Measurements from ENCODE around the gene ILRUN.
"Not testable (repeated sequence)": the region's sequence is repeated elsewhere in the genome, so short reads cannot be mapped to it uniquely, and the experiment has no call there.

The ILRUN gene

DNA sequence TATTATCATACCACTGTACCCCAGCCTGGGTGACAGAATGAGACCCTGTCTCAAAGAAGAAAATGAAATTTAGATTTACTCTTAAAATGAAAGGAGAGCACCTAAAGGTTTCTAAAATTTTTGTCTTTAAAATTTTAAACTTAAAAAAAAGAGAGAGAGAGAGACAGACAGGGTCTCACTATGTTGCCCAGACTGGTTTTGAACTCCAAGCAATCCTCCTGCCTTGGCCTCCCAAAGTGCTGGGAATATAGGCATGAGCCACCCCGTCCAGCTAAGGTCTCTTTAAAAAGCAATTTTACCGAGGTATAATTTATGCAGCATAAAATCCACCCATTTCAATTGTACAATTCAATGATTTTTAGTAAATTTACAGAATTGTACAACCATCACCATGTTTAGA is 33.2 kb downstream of the ILRUN start:
- no peak for DNase-seq

DNA sequence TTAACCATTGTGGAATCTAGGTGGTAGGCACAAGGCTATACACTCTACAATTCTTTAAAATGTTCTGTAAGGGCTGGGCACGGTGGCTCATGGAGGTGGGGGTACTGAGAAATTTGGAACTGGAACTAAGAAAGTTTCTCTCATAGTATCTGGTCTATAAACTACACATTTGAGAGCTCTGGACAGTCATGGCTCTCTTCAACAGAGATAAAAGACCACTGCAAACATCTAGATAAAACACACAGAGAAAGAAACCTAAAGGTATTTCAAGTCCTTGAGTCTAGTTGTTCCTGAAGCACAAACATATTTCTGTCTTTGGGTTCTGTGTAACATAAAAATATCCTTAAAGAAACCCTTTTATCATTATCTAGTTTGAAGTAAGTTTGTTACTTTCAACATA is 35.2 kb downstream of the ILRUN start:
- no peak for DNase-seq

DNA sequence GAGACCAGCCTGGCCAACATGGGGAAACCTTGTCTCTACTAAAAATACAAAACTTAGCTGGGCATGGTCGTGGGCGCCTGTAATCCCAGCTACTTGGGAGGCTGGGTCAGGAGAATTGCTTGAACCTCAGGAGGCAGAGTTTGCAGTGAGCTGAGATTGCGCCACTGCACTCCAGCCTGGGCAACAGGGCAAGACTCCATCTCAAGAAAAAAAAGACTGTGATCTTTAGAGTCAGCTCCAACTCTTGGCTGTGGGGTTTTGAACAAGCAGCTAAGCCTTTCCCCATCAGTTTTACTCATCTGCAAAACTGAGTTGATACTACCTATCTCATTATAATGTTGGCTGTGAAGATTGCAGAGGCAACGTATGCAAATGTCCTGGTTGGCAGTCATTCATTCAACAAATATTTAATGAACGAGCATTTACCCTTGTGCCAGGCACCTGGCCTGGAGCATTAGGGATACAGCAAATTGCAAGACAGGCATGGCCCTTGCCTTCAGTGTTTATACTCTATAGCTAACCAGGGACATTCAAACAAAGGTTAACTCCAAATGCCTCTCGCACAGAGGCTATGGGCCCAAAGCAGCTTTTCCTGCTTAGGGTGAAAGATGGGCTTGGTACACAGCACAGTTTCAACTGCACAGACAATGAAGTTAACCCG is 37.8 kb downstream of the ILRUN start:
- no peak for DNase-seq

DNA sequence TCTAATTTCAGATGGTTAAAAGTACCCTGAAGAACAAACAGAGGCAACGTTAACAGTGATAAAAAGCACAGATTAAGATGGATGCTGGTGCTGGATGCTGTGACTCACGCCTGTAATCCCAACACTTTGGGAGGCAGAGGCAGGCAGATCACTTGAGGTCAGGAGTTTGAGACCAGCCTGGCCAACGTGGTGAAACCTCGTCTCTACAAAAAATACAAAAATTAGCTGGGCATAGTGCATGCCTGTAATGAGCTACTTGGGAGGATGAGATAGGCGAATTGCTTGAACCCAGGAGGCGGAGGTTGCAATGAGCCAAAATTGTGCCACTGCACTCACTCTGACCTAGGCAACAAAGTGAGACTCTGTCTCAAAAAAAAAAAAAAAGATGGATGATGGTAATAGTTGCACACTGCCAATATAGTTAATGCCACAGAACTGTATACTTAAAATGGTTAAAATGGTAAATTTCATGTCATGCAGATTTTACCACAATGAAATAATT is 38.5 kb downstream of the ILRUN start:
- not testable (repeated sequence) for DNase-seq

DNA sequence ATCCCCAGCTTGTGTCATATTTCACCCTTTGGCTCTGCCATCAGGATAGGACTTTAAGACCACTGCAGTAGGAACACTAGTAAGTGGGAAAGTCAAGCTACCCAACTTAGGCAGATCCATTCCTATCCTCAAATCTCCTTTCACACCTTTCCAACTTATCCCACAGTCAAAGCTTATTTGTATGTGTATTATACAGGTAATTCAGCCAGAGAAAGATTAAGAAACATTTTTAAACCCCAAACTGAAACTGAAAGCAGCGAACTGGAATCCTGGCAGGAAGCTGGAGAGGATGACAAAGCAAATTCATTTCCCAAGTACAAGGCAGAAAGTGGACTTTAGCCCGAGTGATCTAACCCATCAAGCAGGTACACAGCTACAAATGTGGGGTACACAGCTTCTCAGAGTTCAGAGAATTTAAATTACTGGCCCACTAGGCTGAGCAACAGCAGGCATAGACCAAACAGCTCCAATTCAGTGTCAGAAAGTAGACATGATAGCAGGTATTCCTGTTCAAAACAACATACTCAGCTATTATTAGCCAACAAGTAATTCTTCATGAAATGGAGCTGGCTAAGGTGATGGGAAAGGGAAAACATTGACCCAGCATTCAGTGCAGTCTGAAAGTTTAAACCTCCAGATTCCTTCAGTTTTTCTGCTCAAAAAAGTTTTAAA is 39.1 kb downstream of the ILRUN start:
- peak; percentile 25 to 49 for DNase-seq

DNA sequence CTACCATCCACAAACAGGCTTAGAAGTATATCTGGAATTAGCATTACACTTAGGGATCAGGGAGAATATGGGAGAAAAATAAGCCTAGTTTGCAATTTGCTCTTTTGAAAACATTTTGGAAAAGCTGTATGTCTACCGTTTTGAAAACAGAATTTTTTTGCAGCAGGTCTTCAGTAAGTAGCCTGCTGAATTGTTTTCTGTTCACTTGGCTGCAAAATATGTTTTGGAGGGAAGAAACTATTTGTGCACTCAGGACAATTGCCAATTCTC is 39.6 kb downstream of the ILRUN start:
- DNase-seq, result no peak

DNA sequence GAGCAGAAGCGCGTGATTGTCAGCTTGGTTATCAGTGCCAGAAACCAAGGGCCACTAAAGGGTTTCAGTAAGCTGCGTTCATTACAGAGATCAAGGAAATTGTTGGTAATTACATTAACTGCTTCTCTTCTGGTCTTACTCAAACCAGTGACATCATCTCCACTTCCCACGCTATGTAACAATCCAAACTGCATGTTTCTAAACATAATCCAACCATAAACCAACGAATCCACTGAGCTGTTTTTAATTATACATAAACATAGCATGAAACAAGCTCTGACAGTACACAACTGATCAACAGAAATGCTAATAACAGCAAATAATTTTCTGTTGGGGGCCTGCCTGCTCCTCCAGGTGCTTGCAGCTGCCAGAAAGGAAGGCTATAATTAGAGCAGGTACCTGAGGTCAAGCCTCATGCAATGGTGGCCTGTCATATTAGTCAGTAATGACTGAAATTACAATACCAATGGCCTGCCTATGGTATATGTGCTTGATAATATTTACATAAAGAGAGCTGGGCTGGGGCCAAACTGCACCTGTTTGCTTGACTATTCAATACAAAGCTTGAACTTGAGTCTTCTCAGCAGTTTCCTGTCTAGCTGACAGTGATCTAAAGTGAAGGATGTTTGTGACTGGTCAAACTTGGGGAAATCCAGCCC is 40.1 kb downstream of the ILRUN start:
- DNase-seq, result peak in 1 of 2 donors; percentile 14

DNA sequence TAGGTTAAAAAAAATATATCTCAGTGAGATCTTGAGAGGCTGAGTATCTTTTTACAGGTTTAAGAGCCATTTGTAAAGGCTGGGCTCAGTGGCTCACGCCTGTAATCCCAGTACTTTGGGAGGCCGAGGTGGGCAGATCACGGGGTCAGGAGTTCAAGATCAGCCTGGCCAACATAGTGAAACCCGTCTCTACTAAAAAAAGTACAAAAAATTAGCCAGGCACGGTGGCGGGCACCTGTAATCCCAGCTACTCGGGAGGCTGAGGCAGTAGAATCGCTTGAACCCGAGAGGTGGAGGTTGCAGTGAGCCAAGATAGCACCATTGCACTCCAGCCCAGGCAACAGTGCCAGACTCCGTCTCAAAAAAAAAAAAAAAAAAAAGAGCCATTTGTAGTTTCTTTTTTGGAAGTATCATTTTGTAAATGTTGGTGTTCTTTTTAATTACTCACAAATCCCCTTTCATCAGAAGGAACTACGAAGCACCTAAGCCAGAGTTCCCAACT is 40.6 kb downstream of the ILRUN start:
- DNase-seq, result not testable (repeated sequence)

DNA sequence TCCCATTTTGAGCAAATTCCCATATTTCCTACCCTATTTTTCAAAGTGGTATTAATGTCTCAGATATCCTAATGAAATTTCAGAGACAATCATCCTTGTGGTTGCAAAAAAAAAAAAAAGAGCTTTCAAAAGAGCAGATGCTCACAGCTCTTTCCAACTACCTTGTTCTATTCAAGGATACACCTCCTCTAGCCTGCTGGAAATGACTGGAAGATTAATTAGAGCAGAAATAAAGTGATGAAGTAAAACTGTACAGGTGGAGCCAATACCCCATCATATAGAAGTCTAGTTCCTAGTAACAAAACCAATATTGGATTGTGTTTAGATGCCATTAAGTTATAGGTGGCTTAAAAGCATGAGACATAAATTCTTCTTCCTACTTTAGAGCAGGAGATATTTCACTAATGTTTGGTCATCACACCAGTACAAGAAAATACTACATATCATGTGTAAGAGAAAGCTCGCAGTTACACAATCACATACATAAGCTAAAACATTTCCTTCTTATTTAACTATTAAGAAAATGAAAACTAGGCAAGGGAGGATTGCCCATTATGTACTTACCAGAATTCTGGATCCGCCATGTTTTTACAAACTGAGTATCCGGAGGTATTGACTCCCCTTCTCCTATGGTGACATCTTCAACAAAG is 42.4 kb downstream of the ILRUN start:
- no peak for DNase-seq

DNA sequence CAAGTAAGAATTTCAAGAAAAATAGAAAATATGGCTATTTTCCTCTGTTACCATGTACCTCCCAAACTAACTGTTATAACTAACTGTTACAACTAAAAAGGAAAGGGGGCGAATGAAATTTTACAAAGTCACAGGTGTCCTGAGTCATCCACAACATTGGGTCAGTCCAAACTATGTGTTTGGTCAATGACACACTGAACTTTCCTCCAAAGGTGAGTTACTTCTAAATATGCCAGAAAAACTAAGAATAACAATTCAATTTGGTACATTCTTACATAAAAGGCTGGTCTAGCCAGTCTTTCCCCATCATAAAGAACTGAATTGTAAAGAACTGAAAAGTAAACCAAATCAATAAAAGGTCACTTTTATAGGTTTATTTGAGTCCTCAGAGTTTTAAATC is 44.3 kb downstream of the ILRUN start:
- no peak for DNase-seq

DNA sequence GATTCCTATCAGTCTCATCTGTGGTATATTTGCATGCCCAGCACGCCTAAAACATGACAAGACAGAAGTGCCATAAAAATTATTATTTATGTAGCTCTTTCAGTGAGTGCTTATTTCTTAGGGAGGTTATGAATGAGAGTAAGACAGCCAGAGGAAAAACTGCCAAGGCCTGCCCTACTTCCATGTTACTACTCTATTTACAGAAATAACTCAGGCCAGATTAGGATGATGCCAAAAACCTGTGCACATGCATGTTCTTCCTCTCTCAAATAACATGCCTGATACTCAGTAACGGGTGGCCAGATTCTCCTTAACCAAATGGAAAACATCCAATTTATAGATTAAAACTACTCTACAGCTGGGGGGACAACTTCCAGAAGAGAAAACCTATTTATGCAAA is 45.7 kb downstream of the ILRUN start:
- DNase-seq, result no peak

DNA sequence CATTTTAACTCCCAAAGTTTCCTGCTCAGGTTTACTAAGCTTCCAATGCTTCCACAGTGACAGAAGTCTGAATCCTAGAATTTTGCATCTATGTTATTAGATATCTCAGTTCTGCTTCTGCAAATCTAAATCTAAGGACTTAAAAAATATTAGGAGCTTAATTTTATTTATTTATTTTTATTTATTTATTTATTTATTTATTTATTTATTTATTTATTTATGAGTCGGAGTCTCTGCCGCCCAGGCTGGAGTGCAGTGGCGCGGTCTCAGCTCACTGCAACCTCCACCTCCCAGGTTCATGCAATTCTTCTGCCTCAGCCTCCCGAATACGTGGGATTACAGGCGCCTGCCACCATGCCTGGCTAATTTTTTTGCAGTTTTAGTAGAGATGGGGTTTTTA is 46.3 kb downstream of the ILRUN start:
- DNase-seq, result not testable (repeated sequence)

DNA sequence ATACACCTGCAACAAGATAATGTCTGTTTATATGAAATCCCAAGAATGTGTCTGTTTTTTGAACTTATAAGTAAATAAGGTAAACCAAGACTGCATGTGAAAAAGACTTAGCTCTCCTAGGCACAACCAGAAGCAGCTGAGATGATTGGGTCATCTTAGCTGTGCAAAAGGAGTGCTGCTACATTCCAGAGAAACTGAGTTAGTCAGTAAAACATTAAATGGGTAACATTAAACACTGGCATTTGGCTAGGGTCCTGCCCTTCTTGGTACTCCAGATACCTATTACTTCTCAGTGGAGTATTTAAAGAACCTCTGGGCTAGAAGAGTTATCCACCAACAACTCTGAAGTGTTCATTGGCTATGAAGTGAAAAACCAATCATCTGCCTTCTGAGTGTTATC is 47.8 kb downstream of the ILRUN start:
- DNase-seq, result no peak
